Breast epithelium (tissue), 4 donors: ENCODE data around the gene HRH4. TPM values are rescaled to one million over a fixed set of nuclear protein-coding genes. Genes with fewer than 3 reads are reported as not detected.

Experiments used
- DNase-seq, 2 donors: peaks; one replicate each; pipeline ENCODE4 v3.0.0-alpha.2; 2019; ENCODE audit warnings: low spot score in 2 of 2
- H3K27ac ChIP-seq, 2 donors: fragments of 200-600 bp; sonication (generic) in 1 of 2; one replicate each; pipeline ENCODE4 v1.5.1; 2016 to 2019; ENCODE audit warnings: mild to moderate bottlenecking in 1 of 2
- H3K27me3 ChIP-seq, 2 donors: fragments of 200-600 bp; sonication (generic) in 1 of 2; one replicate each; pipeline versions ENCODE4 v1.5.1 to v1.6.0; 2017 to 2019; ENCODE audit warnings: control low read depth in 1 of 2, mild to moderate bottlenecking in 1 of 2
- H3K36me3 ChIP-seq: fragments of 200-600 bp; one replicate; pipeline ENCODE4 v1.5.1; 2019
- H3K4me1 ChIP-seq, 2 donors: fragments of 200-600 bp; sonication (generic); one replicate each; pipeline ENCODE4 v1.5.1; 2016 to 2019; ENCODE audit warnings: control low read depth in 1 of 2
- H3K4me3 ChIP-seq, 3 donors: fragments of 200-600 bp; sonication (generic); 1 replicate in 2 of 3; 2 replicates in 1 of 3; pipeline ENCODE4 v1.5.1; 2016 to 2019; ENCODE audit warnings: mild to moderate bottlenecking in 3 of 3, moderate library complexity in 2 of 3
- H3K9me3 ChIP-seq, 2 donors: fragments of 200-600 bp; sonication (generic) in 1 of 2; one replicate each; pipeline ENCODE4 v1.5.1; 2016 to 2019; ENCODE audit warnings: control low read depth in 1 of 2
- POLR2A ChIP-seq: fragments of 450-650 bp; IDR thresholded peaks from one replicate; pipeline ENCODE4 v1.6.1; 2016; ENCODE audit warnings: antibody characterized with exemption, mild to moderate bottlenecking, moderate library complexity
- POLR2AphosphoS5 ChIP-seq, 3 donors: sonication (generic); formaldehyde crosslinking; IDR thresholded peaks; one replicate each; pipeline ENCODE4 v1.6.1; 2017; ENCODE audit warnings: antibody characterized with exemption in 3 of 3
- intact Hi-C: fragments of 100-400 bp; cut with DNase I; formaldehyde crosslinking; loops from one replicate; pipeline ENCODE4 v1.15.1; 2023; ENCODE audit warnings: low total_unique reads
- total RNA-seq, 3 donors: library from RNA; depleted of rRNA; stranded (reverse); fragments of >200 nt; gene quantifications; one replicate each; pipeline ENCODE4 v1.1.0, GENCODE V29; 2016
- TF ChIP-seq, protein P1 (sequence below), 3 donors: fragments of 450-650 bp; IDR thresholded peaks; one replicate each; pipeline ENCODE4 v1.5.1; 2016 to 2017; ENCODE audit warnings: antibody characterized with exemption in 3 of 3, mild to moderate bottlenecking in 3 of 3, moderate library complexity in 3 of 3

HRH4 gene
- total RNA-seq, 3 donors from 2014 or later: 0.16 to 0.29 TPM; not detected in 1

GRCh38 chr18:24461996-24462395 is 1.6 kb downstream of the HRH4 start:
- Histone ChIP-seq H3K4me3 (no peak overlapping the region), H3K27ac (no peak overlapping the region), H3K36me3 (no peaks in the 10 kb centered on the region), H3K9me3 (no peaks in the 10 kb centered on the region), H3K27me3 (no peaks in the 10 kb centered on the region), H3K4me1 (no peaks in the 10 kb centered on the region)
- no peak for DNase-seq
- TF ChIP-seq, protein P1, sequence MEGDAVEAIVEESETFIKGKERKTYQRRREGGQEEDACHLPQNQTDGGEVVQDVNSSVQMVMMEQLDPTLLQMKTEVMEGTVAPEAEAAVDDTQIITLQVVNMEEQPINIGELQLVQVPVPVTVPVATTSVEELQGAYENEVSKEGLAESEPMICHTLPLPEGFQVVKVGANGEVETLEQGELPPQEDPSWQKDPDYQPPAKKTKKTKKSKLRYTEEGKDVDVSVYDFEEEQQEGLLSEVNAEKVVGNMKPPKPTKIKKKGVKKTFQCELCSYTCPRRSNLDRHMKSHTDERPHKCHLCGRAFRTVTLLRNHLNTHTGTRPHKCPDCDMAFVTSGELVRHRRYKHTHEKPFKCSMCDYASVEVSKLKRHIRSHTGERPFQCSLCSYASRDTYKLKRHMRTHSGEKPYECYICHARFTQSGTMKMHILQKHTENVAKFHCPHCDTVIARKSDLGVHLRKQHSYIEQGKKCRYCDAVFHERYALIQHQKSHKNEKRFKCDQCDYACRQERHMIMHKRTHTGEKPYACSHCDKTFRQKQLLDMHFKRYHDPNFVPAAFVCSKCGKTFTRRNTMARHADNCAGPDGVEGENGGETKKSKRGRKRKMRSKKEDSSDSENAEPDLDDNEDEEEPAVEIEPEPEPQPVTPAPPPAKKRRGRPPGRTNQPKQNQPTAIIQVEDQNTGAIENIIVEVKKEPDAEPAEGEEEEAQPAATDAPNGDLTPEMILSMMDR (IDR thresholded peaks at IDR 0.05): no peak
- no peak for TF ChIP-seq POLR2AphosphoS5 (IDR thresholded peaks at IDR 0.05)
- TF ChIP-seq POLR2A: no peak
- intact Hi-C loops: no loop called here

- H3K36me3 ChIP-seq: no peaks in the 10 kb centered on the region
- H3K4me3 ChIP-seq: no peak overlapping the region
- DNase-seq: no peak
- H3K9me3 ChIP-seq: no peaks in the 10 kb centered on the region
- no peak overlapping the region for H3K27ac ChIP-seq
- intact Hi-C loops: no loop called here
- TF ChIP-seq POLR2AphosphoS5 (IDR thresholded peaks at IDR 0.05) (no peak), POLR2A (no peak)
- TF ChIP-seq, protein P1 (IDR thresholded peaks at IDR 0.05): no peak
- no peaks in the 10 kb centered on the region for H3K27me3 ChIP-seq
- no peaks in the 10 kb centered on the region for H3K4me1 ChIP-seq
These were observed 2.7 kb downstream of the HRH4 start for GRCh38 chr18:24462838-24463775.

DNA sequence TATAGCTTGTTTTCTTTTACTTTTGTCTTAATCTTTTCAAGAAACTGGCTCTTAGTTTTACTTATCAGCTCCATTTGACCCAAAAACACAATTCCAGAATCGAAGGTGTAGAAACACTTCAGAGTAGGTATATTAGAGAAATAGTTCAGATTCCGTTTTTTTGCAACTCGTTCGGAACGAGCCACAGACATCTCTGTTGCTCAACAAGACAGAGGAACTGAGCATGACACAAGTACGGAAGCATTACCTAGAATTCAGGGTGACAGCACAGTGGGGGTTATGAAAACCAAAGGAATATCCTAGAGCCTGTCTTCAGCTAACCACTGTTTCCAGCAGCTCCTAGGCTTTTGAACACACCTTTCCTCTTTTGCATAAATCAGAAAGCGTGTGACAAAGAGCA is 5.0 kb downstream of the HRH4 start:
- no peaks in the 10 kb centered on the region for H3K27me3 ChIP-seq
- no peak overlapping the region for H3K27ac ChIP-seq
- TF ChIP-seq POLR2A (no peak), POLR2AphosphoS5 (IDR thresholded peaks at IDR 0.05) (no peak)
- TF ChIP-seq, protein P1 (IDR thresholded peaks at IDR 0.05): no peak
- intact Hi-C loops: no loop called here
- H3K4me1 ChIP-seq: no peaks in the 10 kb centered on the region
- H3K4me3 ChIP-seq: no peak overlapping the region
- no peaks in the 10 kb centered on the region for H3K36me3 ChIP-seq
- H3K9me3 ChIP-seq: no peaks in the 10 kb centered on the region
- DNase-seq: no peak

DNA sequence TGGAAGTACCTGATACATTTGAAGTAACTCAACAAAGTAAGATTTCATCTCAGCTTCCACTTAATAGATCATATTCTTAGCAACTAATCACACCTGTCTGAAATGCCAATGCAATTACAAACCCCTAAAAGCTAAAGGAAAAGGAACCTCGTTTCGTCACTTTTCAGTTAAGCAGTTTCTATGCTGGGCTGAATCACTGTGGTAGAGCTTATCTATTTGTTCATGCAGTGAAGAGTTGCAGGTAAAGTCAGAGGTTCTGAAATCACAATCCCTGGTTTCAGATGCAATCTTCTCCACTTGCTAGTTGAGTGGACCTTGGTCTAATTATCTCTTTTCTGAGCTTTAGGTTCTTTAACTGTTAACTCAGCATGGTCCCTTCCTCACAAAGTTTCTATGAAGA is 6.3 kb downstream of the HRH4 start:
- no peaks in the 10 kb centered on the region for H3K36me3 ChIP-seq
- no peaks in the 10 kb centered on the region for H3K27me3 ChIP-seq
- H3K4me1 ChIP-seq: no peaks in the 10 kb centered on the region
- no peaks in the 10 kb centered on the region for H3K9me3 ChIP-seq
- no peak for DNase-seq
- intact Hi-C loops: no loop called here
- H3K27ac ChIP-seq: no peak overlapping the region
- TF ChIP-seq POLR2AphosphoS5 (IDR thresholded peaks at IDR 0.05) (no peak), POLR2A (no peak)
- TF ChIP-seq, protein P1 (IDR thresholded peaks at IDR 0.05): no peak
- H3K4me3 ChIP-seq: no peak overlapping the region

DNA sequence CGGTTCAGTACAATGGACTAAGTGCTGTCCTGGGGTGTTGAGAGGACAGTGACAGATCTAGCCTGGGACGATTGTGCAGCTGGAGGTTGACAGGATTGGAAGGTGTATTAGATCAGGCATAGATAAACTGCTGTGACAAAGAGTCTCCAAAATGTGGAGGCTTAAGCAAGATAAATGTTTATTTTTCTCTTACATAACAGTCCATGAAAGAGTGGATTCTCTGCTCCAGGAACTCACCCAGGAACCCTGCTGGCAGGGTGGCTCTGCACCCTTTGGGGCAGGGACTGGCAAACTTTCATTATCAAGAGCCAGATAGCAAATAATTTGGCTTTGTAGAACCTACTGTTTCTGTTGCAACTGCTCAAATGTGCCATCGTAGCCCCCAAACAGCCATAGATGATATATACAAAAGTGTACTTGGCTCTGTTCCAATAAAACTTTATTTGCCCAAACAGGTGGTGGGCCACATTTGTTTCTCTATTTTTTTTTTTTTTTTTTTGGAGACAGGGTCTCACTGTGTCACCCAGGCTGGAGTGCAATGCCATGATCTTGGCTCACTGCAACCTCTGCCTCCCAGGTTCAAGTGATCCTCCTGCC is 9.7 kb downstream of the HRH4 start:
- TF ChIP-seq POLR2A: no peak
- H3K4me1 ChIP-seq: no peaks in the 10 kb centered on the region
- intact Hi-C loops: no loop called here

More for the DNA sequence above, 9.7 kb downstream of the HRH4 start:
- H3K9me3 ChIP-seq: no peaks in the 10 kb centered on the region
- H3K36me3 ChIP-seq: no peaks in the 10 kb centered on the region
- DNase-seq: no peak
- H3K4me3 ChIP-seq: no peak overlapping the region
- no peaks in the 10 kb centered on the region for H3K27me3 ChIP-seq
- H3K27ac ChIP-seq: no peak overlapping the region
